HG02678 (cell line): ENCODE measurements around the gene SMIM13.
"Not testable (repeated sequence)": the region's sequence is repeated elsewhere in the genome, so short reads cannot be mapped to it uniquely, and the experiment has no call there.

Experiments
- ATAC-seq: cut with Tn5 transposase; IDR thresholded peaks from one replicate; pipeline ENCODE4 v1.9.1; 2021; ENCODE audit warnings: mild to moderate bottlenecking, moderate library complexity; ENCODE audit not compliant: unreplicated experiment

Gene SMIM13

DNA sequence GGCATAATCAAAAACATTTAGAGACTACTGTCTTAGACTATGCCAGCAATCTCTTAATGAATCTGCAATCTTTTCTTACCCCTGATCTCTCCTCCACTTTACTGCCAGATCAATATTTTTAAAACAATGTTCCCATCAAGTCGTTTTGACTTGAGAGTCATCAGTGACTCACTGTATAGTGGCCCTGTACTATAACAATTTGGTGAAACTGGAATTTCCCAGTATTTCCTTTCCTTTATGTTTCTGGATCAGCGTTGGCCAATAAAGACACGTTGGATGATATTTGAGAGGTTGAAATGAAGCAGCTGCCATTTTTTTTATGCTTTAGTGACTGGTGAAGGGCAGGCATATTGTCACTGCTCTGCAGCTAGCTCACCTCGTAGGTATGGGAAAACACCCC is 10.1 kb upstream of the SMIM13 start:
- ATAC-seq = no peak

DNA sequence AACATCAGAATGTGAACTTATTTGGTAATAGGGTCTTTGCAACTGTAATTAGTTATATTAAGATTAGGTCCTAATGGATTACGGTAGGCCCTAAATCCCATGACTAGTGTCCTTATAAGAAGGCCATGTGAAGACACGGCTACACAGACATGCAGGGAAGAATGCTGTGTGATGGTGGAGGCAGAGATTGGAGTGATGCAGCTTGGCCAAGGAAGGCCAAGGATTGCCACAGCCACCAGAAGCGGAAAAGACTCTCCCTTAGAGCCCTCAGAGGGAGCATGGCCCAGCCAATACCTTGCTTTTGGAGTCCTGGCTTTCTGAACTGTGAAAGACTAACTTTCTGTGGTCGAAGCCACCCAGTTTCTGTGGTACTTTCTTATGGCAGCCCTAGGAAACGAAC is 9.7 kb upstream of the SMIM13 start:
- ATAC-seq = no peak

DNA sequence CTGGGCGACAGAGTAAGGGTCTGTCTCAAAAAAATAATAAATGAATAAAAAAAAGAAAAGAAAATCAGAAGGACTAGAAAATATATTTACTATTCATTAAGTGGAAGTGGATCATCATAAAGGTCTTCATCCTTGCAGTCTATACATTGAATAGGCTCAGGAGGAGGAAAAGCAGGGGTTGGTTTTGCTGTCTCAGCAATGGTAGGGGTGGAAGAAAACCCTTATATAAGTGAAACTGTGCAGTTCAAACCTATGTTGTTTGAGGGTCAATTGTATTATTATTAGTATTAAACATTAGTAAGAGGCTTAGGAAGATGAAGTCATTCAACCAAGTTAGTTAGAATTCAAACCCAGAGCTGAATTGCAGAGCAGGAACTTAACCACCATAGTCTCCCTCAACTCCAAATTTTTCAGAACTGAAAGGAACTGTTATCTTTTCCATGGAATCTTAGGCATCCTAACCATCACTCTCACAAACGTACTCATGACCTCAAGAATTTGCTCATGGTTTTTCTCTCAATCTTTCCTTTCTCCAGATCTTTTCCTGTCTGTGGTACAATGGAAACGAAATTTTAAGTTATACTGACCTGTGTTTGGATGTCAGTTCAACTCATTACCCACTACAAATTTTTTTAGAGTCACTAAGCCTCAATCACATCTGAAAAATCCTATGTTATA is 7.7 kb upstream of the SMIM13 start:
- no peak for ATAC-seq

DNA sequence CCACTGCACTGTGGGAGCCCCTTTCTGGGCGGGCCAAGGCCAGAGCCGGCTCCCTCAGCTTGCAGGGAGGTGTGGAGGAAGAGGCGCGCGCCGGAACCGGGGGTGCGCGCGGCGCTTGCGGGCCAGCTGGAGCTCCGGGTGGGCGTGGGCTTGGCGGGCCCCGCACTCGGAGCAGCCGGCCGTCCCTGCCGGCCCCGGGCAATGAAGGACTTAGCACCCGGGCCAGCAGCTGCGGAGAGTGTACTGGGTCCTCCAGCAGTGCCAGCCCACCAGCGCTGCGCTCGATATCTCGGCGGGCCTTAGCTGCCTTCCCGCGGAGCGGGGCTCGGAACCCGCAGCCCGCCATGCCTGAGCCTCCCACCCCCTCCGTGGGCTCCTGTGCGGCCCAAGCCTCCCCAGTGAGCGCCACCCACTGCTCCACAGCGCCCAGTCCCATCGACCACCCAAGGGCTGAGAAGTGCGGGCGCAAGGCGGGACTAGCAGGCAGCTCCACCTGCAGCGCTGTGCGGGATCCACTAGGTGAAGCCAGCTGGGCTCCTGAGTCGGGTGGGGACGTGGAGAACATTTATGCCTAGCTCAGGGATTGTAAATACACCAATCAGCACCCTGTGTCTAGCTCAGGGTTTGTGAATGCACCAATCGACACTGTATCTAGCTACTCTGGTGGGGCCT is 6.4 kb upstream of the SMIM13 start:
- not testable (repeated sequence) for ATAC-seq

DNA sequence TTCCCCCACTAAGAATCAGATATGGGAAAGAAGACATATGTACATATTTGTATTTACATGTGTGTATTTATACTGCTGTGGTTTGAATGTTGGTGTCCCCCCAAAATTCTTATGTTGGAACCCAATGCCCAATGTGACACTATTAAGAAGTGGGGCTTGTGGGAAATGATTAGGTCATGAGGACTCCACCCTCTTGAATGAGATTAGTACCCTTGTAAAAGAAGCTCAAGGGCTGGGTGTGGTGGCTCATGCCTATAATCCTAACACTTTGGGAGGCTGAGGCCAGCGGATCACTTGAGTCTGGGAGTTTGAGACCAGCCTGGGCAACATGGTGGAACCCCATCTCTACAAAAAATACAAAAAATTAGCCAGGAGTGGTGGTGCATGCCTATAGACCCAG is 3.9 kb upstream of the SMIM13 start:
- no peak for ATAC-seq

DNA sequence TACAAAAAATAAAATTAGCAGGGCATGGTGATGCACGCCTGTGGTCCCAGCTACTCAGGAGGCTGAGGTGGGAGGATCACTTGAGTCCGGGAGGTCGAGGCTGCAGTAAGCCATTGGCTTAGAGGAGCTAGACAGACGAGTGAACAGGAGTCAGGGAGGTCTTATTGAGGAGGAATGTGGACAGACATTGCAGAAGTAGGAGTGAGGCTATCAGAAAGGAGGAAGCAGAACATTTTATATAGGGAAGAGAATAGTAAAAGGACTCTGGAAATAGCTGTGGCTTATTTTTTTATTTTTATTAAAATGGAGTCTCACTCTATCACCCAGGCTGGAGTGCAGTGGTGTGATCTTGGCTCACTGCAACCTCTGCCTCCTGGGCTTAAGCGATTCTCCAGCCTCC is 2.5 kb upstream of the SMIM13 start:
- ATAC-seq = not testable (repeated sequence)

DNA sequence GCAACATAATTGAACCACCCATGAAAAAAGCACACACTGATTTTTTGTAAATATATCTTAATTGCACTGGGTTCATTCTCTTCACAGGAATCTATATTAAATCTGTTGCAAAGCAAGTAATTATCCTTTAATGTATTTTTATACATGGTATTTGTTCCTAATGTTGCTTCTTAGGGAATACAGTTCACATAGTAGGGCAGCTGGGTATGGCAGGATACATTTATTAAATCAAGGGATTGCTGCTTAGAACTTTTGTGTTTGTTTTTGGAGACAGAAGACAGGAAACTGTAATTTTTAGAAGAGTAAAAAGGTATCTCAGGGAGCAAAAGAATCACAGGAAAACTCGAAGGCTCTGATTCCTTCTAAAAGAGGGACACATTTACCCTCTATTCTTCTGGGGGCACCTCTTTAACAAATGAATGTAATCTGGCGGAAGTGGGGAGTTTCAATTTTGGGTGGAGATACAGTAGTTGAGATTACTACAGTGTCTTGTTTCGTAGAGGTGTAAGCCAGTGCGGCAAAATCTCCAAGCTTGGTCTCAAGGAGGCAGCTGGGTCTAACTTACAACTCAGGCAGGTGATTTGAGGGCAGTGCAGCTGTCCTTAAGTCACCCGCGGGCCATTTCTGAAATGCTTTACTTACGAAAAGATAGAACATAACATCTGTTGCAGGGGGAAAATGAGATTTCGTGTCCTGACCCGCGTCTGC is 812 bp upstream of the SMIM13 start:
- peak; percentile 33 for ATAC-seq

DNA sequence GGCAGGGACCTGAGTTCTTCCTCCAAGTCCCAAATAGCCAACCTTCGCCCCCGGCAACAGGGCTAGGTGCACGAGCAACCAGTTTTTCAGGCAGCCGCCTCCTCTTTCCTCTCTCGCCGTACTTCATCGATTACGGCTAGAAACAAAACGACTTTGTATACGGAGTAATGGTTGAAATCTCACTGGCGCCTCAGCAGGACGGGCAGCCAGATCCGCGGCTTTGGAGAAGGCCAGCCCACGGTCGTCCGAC is 333 bp upstream of the SMIM13 start:
- peak; percentile 19 for ATAC-seq

DNA sequence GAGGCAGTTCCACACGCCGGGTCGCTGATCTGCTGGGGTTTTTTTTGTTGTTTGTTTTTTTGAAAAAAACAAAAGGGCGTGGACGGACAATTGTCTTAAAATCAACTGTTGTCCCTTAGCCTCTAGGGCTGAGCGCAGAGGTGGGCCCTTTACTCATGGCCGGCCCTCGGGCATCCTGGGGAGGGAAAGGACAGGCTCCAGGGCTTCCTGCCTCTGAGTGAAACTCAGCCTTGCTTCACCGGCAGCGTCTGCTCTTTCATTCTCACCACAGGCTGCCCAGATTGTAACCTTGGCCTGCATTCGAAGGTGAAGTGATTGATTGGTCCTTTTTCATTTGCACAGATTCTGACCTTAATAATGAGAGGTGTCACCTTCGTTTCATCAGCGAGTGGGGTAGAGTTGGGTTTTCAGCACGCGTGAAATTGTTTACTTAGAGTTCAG is 797 bp downstream of the SMIM13 start:
- ATAC-seq = peak; percentile 34

DNA sequence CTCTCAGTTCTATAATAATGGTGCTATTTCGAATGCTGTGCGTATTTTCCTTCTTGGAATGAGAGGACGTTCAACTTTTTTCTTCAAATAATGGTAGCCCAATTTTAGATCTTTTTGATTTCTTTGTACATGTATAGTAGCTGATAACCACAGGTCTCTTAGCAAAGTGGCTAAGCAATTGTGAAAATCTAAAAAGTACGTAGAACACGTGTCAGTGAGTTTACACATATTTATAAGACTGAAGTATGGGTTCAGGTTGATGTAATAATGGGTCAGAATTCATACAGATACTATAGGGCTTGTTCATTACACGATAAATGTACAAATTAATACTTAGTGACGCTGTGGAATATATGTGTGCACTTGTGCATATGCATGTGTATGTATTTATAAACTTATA is 1.3 kb downstream of the SMIM13 start:
- ATAC-seq = no peak

DNA sequence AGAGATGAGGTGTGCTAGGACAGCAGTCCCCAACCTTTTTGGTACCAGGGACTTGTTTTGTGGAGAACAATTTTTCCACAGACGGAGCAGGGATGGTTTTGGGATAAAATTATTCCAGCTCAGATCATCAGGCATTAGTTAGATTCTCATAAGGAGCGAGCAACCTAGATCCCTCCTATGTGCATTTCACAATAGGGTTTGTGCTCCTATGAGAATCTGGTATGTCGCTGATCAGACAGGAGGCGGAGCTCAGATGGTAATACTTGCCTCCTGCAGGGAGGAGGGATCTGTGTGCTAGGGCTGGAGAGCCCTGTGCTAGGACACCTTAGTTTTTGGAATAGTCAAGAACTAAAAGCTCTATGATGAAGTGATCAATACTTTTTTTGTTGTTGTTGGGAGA is 2.5 kb downstream of the SMIM13 start:
- no peak for ATAC-seq

DNA sequence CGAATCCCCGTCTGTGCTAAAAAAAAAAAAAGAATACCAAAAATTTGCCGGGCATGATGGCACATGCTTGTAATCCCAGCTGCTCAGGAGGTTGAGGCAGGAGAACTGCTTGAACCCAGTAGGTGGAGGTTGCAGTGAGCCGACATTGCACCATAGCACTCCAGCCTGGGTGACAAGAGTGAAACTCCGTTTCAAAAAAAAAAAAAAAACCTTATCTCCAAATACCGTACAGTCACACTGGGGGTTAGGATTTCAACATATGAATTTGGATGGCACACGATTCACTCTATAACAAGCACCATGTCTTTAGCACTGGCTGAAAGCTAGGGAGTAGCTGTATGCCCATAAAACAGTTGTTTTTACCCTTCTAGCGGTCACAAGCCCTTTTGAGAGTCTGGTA is 3.8 kb downstream of the SMIM13 start:
- ATAC-seq = no peak

DNA sequence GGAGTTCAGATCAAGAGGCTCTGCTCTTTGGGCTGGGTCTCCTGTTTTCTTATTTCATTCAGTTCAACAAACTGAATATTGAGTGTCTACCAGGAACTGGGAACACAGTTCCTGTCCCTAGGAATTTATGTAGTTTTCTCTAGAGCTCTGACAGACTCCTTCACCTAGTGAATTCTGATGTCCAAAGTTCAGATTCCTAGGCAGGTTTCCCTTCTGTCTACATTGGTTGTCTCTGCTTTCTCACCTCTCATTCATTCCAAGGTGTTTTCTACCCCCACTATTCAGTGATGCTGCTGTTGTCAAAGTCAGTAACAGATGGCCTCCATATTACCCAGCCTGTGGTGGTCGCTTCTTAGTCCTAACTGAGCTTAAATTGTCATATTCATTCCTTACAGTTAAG is 4.4 kb downstream of the SMIM13 start:
- no peak for ATAC-seq

DNA sequence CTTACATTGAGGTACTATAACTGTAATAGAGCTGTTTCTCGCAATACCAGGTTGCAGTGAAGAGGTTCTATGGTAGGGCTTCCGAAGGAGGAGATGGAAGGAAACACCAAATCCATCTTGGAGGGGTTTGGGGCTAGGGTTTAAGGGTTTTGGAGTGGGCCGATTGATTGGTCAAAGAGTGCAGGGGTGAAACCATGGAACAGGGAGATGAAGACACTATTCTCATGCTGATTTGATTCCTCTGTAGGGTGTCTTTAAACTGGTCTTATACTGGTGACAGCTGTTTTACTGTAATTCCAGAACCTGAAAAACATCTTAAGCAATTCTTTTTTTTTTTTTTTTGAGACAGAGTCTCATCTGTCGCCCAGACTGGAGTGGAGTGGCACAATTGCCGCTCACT is 7.8 kb downstream of the SMIM13 start:
- ATAC-seq = no peak

DNA sequence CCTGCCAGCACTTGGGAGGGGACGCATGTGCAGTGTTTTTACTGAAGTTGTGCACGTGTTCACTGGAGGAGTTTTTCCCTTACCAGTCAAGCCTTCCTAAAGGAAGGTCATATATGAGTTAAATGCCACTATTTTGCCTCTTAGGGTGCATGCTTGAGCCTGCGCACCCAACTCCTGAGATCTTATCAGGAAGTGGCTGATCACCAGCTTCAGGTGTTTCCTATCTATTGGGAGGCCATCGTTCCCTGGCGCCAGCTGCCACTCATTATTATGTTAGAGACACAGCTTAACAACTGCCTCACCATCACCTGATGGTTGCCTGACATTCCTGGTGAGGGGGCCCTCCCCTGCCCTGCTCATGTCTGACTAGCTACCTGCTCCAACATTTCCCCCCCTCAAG is 9.4 kb downstream of the SMIM13 start:
- no peak for ATAC-seq

DNA sequence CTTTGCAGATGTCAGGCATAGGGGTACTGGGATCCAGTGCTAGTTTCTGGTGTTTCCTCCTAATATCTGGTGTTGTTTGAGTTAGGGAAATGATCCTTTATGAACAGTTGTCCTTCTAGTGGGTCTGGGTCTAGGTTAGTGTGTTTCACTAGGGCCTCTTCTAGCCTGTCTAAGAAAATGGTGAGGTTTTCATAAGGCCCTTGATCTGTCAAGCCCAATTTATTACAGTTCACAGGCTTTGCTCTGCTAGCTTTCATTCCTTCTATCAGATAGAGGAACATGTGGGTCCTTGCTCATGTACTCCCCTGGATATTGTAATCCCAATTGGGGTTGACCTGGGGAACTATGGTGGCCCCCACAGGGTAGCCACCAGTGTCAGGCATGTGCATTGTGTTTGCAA is 15.1 kb downstream of the SMIM13 start:
- ATAC-seq = no peak

DNA sequence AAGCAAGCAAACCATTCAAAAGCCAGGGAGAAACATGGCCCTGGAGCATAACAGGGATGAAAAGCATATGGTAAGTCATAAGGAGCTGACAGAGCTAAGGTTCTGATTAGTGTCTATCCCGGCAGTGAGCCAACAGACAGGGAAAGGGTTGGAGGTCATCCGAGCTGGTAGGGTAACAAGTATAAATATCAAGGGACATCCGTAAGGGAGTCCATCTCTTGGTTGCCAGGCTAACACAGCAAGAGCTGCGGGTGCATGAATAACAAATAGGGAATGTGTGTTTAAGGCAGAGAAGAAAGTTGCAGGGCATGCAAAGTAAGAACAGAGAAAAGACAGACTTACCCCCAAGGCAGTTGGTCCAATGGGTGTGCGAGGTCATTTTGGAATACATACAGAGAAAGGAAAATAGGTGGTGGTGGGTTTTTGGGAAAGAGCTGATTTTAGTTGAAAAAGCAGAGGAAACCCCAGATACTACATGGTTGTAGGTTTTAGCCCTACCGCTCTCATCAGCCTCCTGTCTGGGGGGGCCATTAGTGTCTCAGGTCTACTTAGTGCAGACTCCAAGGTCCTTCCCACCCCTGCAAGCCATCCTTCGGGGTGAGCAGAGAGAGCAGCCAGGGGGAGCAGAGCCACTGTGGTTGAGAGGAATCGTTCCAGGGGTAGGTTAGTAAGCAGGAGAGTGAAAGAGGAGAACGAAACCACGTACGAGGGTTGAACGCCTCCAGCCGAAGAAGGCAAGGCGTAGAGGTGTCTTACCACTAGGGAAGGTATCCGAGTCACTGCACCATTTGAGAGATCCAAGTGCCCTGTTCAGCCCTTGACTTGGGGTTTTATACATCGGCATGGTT is 17.5 kb downstream of the SMIM13 start, which contains the start of gene ERVFRD-1:
TSS of gene ERVFRD-1 (minus strand) at position 805 of the 848 bp plus-strand sequence. CDS start 6,415 bp downstream, outside the sequence.
- ATAC-seq = no peak

DNA sequence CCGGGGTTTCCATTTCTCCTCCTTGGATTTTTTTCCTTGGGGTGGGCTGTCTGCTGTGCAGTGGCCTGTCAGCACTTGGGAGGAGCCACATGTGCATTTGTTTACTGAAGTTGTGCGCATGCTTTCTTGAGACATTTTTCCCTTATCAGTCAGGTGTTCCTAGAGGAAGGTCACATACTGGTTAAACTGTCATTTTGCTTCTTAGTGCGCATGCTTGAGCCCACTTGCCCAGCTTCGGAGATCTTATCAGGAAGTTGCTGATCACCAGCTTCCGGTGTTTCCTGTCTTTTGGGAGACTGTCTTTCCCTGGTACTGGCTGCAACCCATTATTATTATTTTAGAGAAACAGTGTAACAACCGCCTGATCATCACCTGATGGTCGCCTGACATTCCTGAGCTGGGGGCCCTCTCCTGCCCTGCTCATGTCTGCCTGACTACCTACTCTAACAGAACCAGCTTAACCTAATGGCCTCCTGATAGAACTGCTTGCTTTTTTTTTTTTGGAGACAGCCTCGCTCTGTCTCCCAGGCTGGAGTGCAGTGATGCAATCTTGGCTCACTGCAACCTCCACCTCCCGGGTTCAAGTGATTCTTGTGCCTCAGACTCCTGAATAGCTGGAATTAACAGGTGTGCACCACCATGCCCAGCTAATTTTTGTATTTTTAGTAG is 18.3 kb downstream of the SMIM13 start:
- no peak for ATAC-seq

DNA sequence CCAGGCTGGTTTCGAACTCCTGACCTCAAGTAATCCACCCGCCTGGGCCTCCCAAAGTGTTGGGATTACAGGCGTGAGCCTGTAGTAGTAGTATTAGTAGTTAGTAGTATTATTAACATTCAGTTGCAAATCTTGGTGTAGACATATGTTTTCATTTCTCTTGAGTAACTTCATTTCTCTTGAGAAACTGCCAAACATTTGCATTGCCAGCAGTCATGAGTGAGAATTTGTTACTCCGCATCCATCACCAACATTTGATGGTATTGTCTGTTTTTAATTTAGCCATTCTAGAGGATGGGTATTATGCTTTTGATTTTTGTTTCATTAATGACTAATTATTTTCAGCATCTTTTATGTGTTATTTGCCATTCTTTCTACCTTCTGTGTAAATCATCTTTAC is 19.4 kb downstream of the SMIM13 start:
- no peak for ATAC-seq

DNA sequence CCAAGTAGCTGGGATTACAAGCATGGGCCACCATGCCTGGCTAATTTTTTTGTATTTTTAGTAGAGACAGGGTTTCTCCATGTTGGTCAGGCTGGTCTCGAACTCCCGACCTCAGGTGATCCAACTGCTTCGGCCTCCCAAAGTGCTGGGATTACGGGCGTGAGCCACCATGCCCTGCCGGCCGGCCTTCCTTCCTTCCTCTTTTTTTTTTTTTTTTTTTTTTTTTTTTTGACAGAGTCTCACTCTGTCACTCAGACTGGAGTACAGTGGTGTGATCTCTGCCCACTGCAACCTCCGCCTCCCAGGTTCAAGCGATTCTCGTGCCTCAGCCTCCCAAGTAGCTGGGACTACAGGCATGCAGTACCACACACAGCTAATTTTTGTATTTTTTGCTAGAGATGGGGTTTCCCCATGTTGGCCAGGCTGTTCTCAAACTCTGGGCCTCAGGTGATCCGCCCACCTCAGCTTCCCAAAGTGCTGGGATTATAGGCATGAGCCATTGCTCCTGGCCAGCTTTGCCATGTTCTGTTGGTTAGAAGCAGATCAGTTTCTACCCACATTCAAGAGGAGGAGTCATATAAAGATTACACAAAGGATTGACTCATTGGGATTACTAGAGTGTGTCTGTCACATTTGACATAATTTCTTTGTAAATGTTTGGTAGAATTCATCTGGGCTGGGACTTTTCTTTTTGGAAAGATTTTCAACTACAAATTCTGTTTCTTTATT is 22.3 kb downstream of the SMIM13 start:
- not testable (repeated sequence) for ATAC-seq
